NB4 (cell line): Measurements from ENCODE around the gene MRGPRX3.

Source experiments
- POLR2A ChIP-seq: IDR thresholded peaks from 2 replicates; pipeline ENCODE4 v1.6.1; 2011; ENCODE audit warnings: mild to moderate bottlenecking; ENCODE audit not compliant: insufficient read length; ENCODE audit errors: extremely low read depth
- TF ChIP-seq, protein P1 (sequence below): IDR thresholded peaks from one replicate; pipeline ENCODE4 v1.5.1; 2012; ENCODE audit warnings: low read depth, low read length
- TF ChIP-seq, protein P2 (sequence below): IDR thresholded peaks from 2 replicates; pipeline ENCODE4 v1.6.1; 2011; ENCODE audit warnings: low read depth, low read length

- TF ChIP-seq, protein P1, sequence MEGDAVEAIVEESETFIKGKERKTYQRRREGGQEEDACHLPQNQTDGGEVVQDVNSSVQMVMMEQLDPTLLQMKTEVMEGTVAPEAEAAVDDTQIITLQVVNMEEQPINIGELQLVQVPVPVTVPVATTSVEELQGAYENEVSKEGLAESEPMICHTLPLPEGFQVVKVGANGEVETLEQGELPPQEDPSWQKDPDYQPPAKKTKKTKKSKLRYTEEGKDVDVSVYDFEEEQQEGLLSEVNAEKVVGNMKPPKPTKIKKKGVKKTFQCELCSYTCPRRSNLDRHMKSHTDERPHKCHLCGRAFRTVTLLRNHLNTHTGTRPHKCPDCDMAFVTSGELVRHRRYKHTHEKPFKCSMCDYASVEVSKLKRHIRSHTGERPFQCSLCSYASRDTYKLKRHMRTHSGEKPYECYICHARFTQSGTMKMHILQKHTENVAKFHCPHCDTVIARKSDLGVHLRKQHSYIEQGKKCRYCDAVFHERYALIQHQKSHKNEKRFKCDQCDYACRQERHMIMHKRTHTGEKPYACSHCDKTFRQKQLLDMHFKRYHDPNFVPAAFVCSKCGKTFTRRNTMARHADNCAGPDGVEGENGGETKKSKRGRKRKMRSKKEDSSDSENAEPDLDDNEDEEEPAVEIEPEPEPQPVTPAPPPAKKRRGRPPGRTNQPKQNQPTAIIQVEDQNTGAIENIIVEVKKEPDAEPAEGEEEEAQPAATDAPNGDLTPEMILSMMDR, result peak; percentile 69
- no peak for TF ChIP-seq POLR2A
- TF ChIP-seq, protein P2, sequence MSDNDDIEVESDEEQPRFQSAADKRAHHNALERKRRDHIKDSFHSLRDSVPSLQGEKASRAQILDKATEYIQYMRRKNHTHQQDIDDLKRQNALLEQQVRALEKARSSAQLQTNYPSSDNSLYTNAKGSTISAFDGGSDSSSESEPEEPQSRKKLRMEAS, result no peak
Observed at GRCh38 chr11:18171377-18172000, 39.1 kb downstream of the MRGPRX3 start.
